NCI-H510A treated with DMSO at 0.1 percent for 48 hours (cell line): ENCODE data around the gene DUSP18.
"Not testable (repeated sequence)": the region's sequence is repeated elsewhere in the genome, so short reads cannot be mapped to it uniquely, and the experiment has no call there.

Experiments used
- DNase-seq: peaks from one replicate; lab custom pipeline; 2025; lab: John Stamatoyannopoulos, UW

Gene DUSP18

GRCh38 chr22:30640361-30640760 lies 27.3 kb downstream of the DUSP18 start:
- no peak for DNase-seq

GRCh38 chr22:30637701-30638114 lies 30.0 kb downstream of the DUSP18 start:
- no peak for DNase-seq

- DNase-seq = peak; percentile 19
Measured at GRCh38 chr22:30636226-30637077, 31.2 kb downstream of the DUSP18 start.

- peak; percentile 46 for DNase-seq
Measured at GRCh38 chr22:30635273-30636225, 32.1 kb downstream of the DUSP18 start, which contains the start of gene SLC35E4. TSS of gene SLC35E4 (plus strand) at chr22:30635781. CDS start at chr22:30636451, 670 bp downstream.

GRCh38 chr22:30634471-30635233 lies 33.0 kb downstream of the DUSP18 start:
- DNase-seq = peak; percentile 56

- not testable (repeated sequence) for DNase-seq
Measured at GRCh38 chr22:30631469-30631868, 36.2 kb downstream of the DUSP18 start.

- no peak for DNase-seq
Measured at GRCh38 chr22:30628491-30628890, 39.2 kb downstream of the DUSP18 start.

- no peak for DNase-seq
Measured at GRCh38 chr22:30627471-30627870, 40.2 kb downstream of the DUSP18 start.

- DNase-seq = no peak
Measured at GRCh38 chr22:30626413-30626812, 41.3 kb downstream of the DUSP18 start.

- not testable (repeated sequence) for DNase-seq
Measured at GRCh38 chr22:30619909-30620308, 47.8 kb downstream of the DUSP18 start.

GRCh38 chr22:30617819-30618218 lies 49.9 kb downstream of the DUSP18 start:
- no peak for DNase-seq

- no peak for DNase-seq
Measured at GRCh38 chr22:30615543-30615954, 52.1 kb downstream of the DUSP18 start.

GRCh38 chr22:30614879-30615278 lies 52.8 kb downstream of the DUSP18 start:
- no peak for DNase-seq

GRCh38 chr22:30614268-30614667 lies 53.4 kb downstream of the DUSP18 start:
- no peak for DNase-seq

- DNase-seq = no peak
Measured at GRCh38 chr22:30612789-30613188, 54.9 kb downstream of the DUSP18 start.
